Glutamatergic neuron (in vitro differentiated cells): ENCODE results near the gene CHN1. TPM values are rescaled to one million over a fixed set of nuclear protein-coding genes. Genes with fewer than 3 reads are reported as not detected.

Experiments used
- DNase-seq: peaks from one replicate; pipeline ENCODE4 v3.0.0; 2022
- H3K27ac Mint-ChIP-seq: one replicate; pipeline ENCODE4 v1.8.0; 2020; ENCODE audit warnings: mild to moderate bottlenecking, mixed read lengths, inconsistent platforms; ENCODE audit not compliant: unreplicated experiment
- H3K27me3 Mint-ChIP-seq: one replicate; pipeline ENCODE4 v1.8.0; 2020; ENCODE audit warnings: mild to moderate bottlenecking, moderate library complexity, mixed read lengths, inconsistent platforms; ENCODE audit not compliant: unreplicated experiment
- H3K36me3 Mint-ChIP-seq: one replicate; pipeline ENCODE4 v1.8.0; 2020; ENCODE audit warnings: mild to moderate bottlenecking, mixed read lengths, inconsistent platforms; ENCODE audit not compliant: unreplicated experiment
- H3K4me1 Mint-ChIP-seq: one replicate; pipeline ENCODE4 v1.8.0; 2020; ENCODE audit warnings: mild to moderate bottlenecking, low read depth, mixed read lengths, inconsistent platforms; ENCODE audit not compliant: unreplicated experiment
- H3K4me3 Mint-ChIP-seq: one replicate; pipeline ENCODE4 v1.8.0; 2020; ENCODE audit warnings: mild to moderate bottlenecking, mixed read lengths, inconsistent platforms; ENCODE audit not compliant: unreplicated experiment
- H3K9me3 Mint-ChIP-seq: one replicate; pipeline ENCODE4 v1.8.0; 2020; ENCODE audit warnings: mild to moderate bottlenecking, moderate library complexity, mixed read lengths, inconsistent platforms; ENCODE audit not compliant: unreplicated experiment
- total RNA-seq: library from RNA; stranded (reverse); fragmentation: NEBNext Ultra II Directional; extraction: Animal tissue kit (Norgen Biotek cat#: 25700); gene quantifications from one replicate; pipeline ENCODE4 v1.2.1, GENCODE V29; 2021; ENCODE audit not compliant: unreplicated experiment
- TF ChIP-seq, protein P1 (sequence below): fragments of 200-600 bp; sonication (generic); IDR thresholded peaks from one replicate; pipeline ENCODE4 v1.5.0; 2021; ENCODE audit not compliant: partially characterized antibody, unreplicated experiment

Gene CHN1
- total RNA-seq, 1 donor from 2014 or later = 212 TPM

- Mint-ChIP-seq H3K4me1 (peaks cover 19% of the 10 kb centered on the region), H3K4me3 (no peak overlapping the region), H3K36me3 (no peaks in the 10 kb centered on the region), H3K27ac (no peak overlapping the region), H3K27me3 (no peaks in the 10 kb centered on the region), H3K9me3 (peaks cover 3% of the 10 kb centered on the region)
- DNase-seq = no peak
- TF ChIP-seq, protein P1, sequence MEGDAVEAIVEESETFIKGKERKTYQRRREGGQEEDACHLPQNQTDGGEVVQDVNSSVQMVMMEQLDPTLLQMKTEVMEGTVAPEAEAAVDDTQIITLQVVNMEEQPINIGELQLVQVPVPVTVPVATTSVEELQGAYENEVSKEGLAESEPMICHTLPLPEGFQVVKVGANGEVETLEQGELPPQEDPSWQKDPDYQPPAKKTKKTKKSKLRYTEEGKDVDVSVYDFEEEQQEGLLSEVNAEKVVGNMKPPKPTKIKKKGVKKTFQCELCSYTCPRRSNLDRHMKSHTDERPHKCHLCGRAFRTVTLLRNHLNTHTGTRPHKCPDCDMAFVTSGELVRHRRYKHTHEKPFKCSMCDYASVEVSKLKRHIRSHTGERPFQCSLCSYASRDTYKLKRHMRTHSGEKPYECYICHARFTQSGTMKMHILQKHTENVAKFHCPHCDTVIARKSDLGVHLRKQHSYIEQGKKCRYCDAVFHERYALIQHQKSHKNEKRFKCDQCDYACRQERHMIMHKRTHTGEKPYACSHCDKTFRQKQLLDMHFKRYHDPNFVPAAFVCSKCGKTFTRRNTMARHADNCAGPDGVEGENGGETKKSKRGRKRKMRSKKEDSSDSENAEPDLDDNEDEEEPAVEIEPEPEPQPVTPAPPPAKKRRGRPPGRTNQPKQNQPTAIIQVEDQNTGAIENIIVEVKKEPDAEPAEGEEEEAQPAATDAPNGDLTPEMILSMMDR = no peak
Observed at GRCh38 chr2:174949988-174950687, 55.0 kb downstream of the CHN1 start.

DNA sequence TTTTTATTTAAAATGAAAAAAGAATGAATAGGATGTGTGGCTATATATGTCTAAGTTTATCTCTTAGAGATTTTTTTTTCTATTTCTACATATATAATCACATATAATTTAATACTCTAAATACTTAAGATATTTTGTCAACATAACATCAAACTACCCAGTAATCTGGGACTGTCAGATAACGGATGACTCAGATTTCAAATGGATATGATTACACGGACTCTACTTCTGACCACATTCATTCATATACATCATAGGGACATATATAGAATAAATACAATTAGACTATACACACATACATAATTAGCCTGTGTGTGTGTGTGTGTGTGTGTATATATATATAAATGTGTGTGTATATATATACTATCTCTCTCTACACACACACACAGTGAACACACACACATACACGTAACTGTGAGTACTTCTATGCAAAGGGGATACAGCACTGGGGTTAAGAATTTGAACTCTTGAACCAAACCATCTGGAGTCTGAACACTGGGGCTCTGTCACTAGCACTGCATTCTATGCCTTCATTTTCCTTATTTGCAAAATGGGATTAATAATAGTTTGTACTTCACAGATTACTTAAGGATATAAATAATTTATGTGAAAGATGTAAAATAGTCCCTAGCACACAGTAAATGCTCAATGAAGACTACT is 59.5 kb downstream of the CHN1 start:
- Mint-ChIP-seq H3K4me3 (no peak overlapping the region), H3K9me3 (no peaks in the 10 kb centered on the region), H3K4me1 (peaks cover 3% of the 10 kb centered on the region), H3K27ac (no peak overlapping the region), H3K27me3 (no peaks in the 10 kb centered on the region), H3K36me3 (no peaks in the 10 kb centered on the region)
- DNase-seq = no peak
- TF ChIP-seq, protein P1 = no peak

GRCh38 chr2:174939046-174939445 is 66.1 kb downstream of the CHN1 start:
- no peaks in the 10 kb centered on the region for H3K36me3 Mint-ChIP-seq
- H3K4me3 Mint-ChIP-seq = no peak overlapping the region
- H3K27ac Mint-ChIP-seq = no peak overlapping the region
- no peak for DNase-seq
- TF ChIP-seq, protein P1 = no peak
- H3K9me3 Mint-ChIP-seq = no peaks in the 10 kb centered on the region
- H3K27me3 Mint-ChIP-seq = no peaks in the 10 kb centered on the region
- H3K4me1 Mint-ChIP-seq = no peaks in the 10 kb centered on the region

DNA sequence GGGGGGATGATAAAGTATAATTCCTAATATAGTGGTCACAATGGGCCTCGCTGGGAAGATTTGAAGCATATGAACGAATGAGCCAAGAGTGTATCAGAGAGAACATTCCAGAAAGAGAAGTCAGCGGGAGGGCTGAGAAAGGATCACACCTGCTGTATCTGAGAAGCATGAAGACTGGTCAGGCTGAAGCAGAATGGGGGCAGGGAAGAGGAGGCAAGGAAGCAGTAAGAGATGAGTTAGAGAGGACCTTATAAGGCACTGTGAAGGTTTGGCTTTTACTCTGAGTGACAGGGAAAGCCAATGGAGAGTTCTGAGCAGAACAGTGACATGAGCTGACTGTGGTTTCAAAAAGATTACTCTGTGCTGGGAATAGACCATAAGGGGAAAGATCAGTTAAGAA is 73.5 kb downstream of the CHN1 start:
- no peak overlapping the region for H3K4me3 Mint-ChIP-seq
- no peak for DNase-seq
- no peak overlapping the region for H3K27ac Mint-ChIP-seq
- H3K9me3 Mint-ChIP-seq = peaks cover 2% of the 10 kb centered on the region
- peaks cover 5% of the 10 kb centered on the region for H3K36me3 Mint-ChIP-seq
- TF ChIP-seq, protein P1 = no peak
- H3K4me1 Mint-ChIP-seq = no peaks in the 10 kb centered on the region
- no peaks in the 10 kb centered on the region for H3K27me3 Mint-ChIP-seq

GRCh38 chr2:174929786-174930185 is 75.4 kb downstream of the CHN1 start:
- no peak for DNase-seq
- H3K9me3 Mint-ChIP-seq = peaks cover 5% of the 10 kb centered on the region
- H3K4me3 Mint-ChIP-seq = no peak overlapping the region
- H3K27ac Mint-ChIP-seq = no peak overlapping the region
- TF ChIP-seq, protein P1 = no peak
- H3K4me1 Mint-ChIP-seq = no peaks in the 10 kb centered on the region
- no peaks in the 10 kb centered on the region for H3K27me3 Mint-ChIP-seq
- peaks cover 5% of the 10 kb centered on the region for H3K36me3 Mint-ChIP-seq
